Measurements from ENCODE around the gene IFIT3. TPM values are rescaled to one million over a fixed set of nuclear protein-coding genes. Genes with fewer than 3 reads are reported as not detected.
A peak's percentile ranks its signal among the peaks of the same experiment; 100 is the strongest.

IFIT3 gene
- total RNA-seq, 1 donor, result 90.2 TPM

DNA sequence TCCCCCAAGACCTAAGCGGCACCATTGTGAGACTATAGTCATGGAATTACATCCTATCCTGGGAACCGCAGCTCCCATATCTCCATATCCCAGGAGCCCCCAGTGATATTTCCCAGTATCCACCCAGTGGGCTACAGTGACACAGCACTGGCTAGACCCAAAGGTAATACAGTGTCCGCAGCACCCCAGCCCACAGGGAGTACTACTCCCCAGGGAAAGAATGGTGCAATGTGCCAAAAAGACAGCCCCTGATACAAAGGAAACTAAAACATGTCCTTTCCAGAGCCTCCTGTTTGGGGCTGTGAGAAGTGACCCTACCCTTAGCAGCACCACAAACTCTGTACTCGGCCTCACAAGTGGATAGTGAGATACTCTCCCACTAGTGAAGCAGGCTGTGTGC, 30.4 kb upstream of the IFIT3 start:
- no peak for DNase-seq (ENCODE audit: low read depth)
- TF ChIP-seq, protein P1, sequence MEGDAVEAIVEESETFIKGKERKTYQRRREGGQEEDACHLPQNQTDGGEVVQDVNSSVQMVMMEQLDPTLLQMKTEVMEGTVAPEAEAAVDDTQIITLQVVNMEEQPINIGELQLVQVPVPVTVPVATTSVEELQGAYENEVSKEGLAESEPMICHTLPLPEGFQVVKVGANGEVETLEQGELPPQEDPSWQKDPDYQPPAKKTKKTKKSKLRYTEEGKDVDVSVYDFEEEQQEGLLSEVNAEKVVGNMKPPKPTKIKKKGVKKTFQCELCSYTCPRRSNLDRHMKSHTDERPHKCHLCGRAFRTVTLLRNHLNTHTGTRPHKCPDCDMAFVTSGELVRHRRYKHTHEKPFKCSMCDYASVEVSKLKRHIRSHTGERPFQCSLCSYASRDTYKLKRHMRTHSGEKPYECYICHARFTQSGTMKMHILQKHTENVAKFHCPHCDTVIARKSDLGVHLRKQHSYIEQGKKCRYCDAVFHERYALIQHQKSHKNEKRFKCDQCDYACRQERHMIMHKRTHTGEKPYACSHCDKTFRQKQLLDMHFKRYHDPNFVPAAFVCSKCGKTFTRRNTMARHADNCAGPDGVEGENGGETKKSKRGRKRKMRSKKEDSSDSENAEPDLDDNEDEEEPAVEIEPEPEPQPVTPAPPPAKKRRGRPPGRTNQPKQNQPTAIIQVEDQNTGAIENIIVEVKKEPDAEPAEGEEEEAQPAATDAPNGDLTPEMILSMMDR (IDR thresholded peaks at IDR 0.05; ENCODE audit: insufficient read depth, low read depth, low read length), result no peak
- no peak overlapping the region for H3K4me3 ChIP-seq (ENCODE audit: low read depth, low read length)

DNA sequence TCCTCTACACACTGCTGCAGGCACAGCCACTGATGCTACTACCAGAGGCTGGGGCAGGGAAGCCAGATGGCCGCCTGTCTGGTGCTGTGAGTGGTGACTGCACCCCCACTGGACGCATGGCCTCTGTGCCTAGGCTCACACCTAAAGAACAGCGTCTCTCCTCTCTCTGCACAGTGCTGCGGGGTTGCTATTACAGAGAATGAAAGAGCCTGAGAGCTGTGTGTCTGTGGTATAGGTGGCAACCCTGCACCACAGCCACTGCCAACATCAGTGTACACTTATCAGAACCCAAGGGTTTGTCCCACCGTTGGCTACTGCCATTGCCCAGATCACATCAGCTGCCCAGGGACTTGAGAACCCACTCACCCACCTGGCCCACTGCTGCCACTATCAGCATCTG, 30.0 kb upstream of the IFIT3 start:
- TF ChIP-seq, protein P1 (IDR thresholded peaks at IDR 0.05; ENCODE audit: insufficient read depth, low read depth, low read length), result no peak
- no peak overlapping the region for H3K4me3 ChIP-seq (ENCODE audit: low read depth, low read length)
- no peak for DNase-seq (ENCODE audit: low read depth)

DNA sequence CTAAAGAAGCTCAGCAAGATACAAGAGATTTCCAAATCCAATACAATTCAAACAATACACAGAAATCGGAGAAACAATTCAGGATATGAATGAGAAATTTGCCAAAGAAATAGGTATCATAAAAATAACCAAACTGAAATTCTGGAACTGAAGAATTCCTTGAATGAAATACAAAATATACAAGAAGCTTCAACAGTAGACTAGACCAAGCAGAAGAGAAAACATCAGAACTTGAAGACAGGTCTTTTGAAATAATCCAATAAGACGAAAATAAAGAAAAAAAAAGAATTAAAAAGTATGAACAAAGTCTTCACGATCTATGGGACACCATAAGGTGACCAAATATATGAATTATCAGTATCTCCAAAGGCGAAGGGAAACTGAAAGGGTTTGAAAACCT, 28.8 kb upstream of the IFIT3 start:
- no peak for DNase-seq (ENCODE audit: low read depth)
- TF ChIP-seq, protein P1 (IDR thresholded peaks at IDR 0.05; ENCODE audit: insufficient read depth, low read depth, low read length), result no peak
- no peak overlapping the region for H3K4me3 ChIP-seq (ENCODE audit: low read depth, low read length)

GRCh38 chr10:89301232-89301631, 26.6 kb upstream of the IFIT3 start:
- TF ChIP-seq, protein P1 (IDR thresholded peaks at IDR 0.05; ENCODE audit: insufficient read depth, low read depth, low read length), result no peak
- peak; percentile 60 for DNase-seq (ENCODE audit: low read depth)
- H3K4me3 ChIP-seq (ENCODE audit: low read depth, low read length), result peak overlapping the region; percentile 56

DNA sequence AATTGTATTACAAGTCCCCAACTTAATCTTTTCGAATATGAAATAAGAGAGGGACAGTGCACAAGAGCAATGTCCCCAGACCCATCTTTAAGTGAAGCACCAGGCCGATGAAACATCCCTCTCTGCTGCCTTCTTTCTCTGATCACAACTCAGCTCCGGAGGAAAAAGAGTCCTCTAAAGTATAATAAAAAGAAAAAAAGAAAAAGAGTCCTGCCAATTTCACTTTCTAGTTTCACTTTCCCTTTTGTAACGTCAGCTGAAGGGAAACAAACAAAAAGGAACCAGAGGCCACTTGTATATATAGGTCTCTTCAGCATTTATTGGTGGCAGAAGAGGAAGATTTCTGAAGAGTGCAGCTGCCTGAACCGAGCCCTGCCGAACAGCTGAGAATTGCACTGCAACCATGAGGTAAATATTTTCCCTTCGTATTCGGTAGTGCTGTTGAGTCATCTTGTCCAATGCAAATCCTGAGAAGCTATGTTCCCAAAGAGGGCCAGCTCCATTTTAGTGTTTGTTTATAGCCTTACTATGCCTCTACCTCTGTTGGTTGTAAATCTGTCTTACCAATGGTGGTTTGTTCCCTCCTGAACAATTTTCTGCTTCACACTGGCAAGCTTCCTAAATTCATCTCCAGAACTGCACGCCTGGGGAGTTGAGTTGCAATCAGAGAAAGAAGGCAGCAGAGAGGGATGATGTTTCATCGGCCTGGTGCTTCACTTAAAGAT, 25.9 kb upstream of the IFIT3 start, which contains the start of gene IFIT2:
Gene IFIT2 (plus strand): TSS at position 326 of the 725 bp plus-strand sequence. CDS start 78 bp downstream, at position 404.
- TF ChIP-seq, protein P1 (IDR thresholded peaks at IDR 0.05; ENCODE audit: insufficient read depth, low read depth, low read length), result no peak
- DNase-seq (ENCODE audit: low read depth), result peak; percentile 91
- peak within 1 kb of the TSS; percentile 56 for H3K4me3 ChIP-seq (ENCODE audit: low read depth, low read length)

- TF ChIP-seq, protein P1 (IDR thresholded peaks at IDR 0.05; ENCODE audit: insufficient read depth, low read depth, low read length), result no peak
- H3K4me3 ChIP-seq (ENCODE audit: low read depth, low read length), result peak overlapping the region; percentile 56
- no peak for DNase-seq (ENCODE audit: low read depth)
These were observed 25.2 kb upstream of the IFIT3 start for GRCh38 chr10:89302625-89303024.
